HG02884 (cell line): ENCODE results near the gene LRRC27.
A peak's percentile ranks its signal among the peaks of the same experiment; 100 is the strongest.
"Not testable (repeated sequence)": the region's sequence is repeated elsewhere in the genome, so short reads cannot be mapped to it uniquely, and the experiment has no call there.

Experiments
- ATAC-seq: cut with Tn5 transposase; IDR thresholded peaks from one replicate; pipeline ENCODE4 v1.9.1; 2021; ENCODE audit warnings: mild to moderate bottlenecking, moderate library complexity; ENCODE audit not compliant: unreplicated experiment

Gene LRRC27

DNA sequence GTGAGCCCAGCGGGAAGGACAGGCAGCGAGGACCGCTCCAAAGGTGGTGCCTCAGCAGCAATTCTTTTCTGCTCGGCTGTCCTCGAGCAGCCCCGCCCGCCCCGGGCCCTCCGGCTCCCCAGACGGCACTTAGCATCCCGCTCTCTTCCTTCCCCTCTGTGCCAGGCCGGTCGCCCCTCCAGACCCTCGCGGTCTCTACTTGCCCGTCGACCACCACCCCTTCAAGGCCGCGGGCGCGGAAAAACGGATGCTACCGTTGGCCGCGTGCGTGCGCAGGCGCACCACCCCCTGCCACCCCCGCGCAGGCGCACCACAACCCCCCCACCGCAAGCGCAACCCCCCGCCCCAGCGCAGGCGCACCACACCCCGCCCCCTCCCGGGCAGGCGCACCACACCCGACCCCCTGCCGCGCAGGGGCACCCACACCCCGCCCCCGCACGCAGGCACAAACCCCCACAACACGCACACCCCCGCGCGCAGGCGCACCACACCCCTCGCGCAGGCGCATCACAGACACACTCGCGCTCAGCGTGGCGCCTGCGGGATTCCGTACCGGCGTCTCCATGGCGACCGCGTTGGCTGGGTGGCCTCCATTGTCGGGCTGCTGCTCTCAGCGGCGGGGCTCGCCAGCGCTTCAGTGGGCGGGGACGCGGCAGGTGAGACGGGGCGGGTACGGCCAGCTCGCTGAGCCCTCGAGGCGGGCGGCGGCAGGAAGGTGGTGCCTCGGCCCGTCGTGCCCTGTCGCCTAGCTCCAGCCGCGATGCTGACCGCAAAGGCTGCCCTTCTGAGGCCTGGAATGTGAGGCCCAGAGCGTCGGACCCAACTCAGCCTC lies at the start of gene LRRC27:
LRRC27 (plus strand) TSS at position 593 of the 832 bp plus-strand sequence. CDS start 1,332 bp downstream, outside the sequence.
- ATAC-seq, result peak; percentile 51

DNA sequence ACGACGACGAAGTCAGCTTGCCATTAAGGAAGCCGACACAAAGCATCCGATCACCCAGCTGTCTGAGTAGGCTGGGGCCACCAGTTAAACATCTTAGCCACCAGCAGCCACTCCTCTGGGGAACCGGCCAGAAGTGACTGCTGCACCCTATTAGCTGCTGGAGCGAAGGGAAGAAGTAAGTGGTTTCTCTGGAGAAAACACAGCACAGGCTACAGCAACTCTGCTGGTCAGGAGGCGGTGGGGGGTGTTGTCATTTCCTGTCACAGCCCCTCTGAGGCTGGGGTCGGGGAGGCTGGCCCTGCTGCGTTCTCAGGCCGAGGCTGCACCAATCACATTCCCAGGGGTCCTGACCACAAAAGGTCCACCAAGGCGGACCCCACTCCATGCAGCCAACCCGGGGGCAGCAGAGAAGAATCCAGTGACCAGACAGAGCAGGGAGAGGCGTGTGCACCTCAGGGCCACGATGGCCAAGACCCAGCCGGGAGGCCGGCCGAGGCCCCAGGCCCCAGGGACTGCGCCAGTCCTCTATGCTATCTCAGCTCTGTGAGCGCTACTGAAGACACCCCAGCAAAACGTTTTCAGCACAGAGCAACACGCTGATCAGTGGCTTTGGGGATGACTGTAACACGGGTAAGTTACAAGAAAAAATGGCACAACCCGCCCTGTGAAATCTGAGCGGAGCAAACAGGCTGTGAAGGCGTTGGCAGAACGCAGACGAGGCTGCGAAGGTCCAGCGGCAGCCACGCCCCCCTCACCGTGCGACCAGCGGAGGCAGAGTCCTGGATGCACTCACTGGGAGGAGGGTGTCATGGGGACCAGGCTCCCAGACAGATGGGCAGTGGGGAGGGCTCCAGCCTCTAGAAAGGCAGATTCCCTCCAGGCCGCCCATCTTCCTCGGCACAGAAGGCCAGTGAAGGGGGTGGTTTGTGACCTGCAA lies 49.1 kb upstream of the LRRC27 start:
- no peak for ATAC-seq

DNA sequence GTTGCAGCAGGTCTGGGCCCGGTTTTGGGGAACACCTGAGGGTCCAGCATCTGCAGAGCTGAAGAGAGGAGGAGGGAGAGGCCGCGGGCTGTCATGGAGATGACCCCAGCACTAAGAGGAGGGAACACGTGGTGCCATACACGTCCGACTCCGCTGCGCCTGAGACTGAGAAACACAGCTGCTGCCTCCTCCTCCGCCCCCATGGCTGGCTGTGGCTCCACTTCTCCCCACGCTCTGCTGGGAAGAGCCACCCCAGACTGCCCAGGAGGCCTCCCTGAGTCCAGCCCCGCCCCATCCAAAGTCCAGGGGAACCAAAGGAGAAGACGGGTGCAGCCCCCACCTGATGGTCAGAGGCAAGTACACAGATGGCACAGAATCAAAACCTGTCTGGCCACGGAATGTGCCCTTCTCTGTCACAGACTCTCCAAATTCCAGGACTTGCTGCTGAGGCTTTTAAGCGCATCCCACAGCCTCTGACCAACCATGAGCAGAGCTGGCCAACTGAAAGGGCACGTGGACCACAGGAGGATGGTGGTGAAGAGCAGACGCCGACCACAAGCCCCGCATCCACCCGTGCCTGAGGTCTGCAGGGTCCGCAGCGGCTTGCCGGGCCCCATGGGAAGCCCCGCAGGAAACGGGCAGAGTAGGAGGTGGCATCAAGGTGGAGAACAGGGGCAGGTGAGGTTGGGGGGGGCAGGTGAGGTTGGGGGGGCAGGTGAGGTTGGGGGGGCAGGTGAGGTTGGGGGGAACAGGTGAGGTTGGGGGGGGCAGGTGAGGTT lies 48.2 kb upstream of the LRRC27 start:
- no peak for ATAC-seq

DNA sequence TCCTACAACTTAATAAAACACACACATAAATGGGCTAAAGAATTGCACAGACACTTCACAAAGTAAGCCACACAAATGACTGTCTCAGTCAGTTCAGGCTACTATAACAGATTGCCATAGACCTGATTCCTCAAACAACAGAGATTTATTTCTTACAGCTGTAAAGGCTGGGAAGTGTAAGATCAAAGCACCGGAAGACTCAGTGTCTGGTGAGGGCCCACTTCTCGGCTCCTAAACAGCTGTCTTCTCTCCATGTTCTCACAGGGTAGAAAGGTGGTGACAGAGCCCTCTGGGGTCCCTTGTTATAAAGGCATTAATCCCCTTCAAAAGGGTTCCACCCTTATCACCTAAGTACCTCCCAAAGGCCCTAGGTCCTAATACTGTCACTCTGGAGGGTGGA lies 42.6 kb upstream of the LRRC27 start:
- no peak for ATAC-seq

DNA sequence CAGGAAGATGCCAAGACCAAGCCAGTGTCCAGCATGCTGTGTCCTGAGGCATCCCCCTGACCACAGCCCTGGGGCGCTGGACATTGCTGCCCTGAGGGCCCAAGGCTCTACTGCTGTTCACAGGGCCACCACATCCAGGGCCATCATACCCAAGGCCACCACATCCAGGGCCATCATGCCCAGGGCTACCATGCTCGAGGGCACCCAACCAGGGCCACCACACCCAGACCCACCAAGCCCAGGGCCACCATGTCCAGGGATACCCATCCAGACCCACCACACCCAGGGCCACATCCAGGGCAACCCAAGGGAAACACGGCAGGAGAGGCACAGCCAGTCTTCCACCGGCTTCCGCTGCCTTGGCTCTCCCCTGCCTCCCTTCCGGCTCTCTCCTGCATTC lies 41.4 kb upstream of the LRRC27 start:
- ATAC-seq, result no peak

DNA sequence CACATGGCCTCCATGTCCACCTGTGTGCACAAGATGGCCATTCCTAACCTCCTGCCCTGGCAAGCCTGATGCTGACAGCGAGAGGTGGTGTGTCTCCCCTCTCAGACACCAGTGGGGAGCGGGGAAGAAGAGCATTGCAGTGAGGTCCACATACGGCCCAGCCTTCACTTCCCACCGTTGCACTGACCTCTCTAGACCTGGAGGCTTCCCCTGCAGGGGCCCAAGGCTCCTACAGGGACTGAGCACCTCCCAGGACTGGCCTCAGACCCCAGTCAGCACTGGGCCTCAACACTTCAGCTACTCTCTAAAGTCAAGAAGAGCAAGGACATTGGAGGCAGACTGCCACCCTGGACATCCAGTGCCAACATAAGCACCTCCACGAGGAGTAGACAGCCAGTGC lies 40.2 kb upstream of the LRRC27 start:
- ATAC-seq, result no peak

DNA sequence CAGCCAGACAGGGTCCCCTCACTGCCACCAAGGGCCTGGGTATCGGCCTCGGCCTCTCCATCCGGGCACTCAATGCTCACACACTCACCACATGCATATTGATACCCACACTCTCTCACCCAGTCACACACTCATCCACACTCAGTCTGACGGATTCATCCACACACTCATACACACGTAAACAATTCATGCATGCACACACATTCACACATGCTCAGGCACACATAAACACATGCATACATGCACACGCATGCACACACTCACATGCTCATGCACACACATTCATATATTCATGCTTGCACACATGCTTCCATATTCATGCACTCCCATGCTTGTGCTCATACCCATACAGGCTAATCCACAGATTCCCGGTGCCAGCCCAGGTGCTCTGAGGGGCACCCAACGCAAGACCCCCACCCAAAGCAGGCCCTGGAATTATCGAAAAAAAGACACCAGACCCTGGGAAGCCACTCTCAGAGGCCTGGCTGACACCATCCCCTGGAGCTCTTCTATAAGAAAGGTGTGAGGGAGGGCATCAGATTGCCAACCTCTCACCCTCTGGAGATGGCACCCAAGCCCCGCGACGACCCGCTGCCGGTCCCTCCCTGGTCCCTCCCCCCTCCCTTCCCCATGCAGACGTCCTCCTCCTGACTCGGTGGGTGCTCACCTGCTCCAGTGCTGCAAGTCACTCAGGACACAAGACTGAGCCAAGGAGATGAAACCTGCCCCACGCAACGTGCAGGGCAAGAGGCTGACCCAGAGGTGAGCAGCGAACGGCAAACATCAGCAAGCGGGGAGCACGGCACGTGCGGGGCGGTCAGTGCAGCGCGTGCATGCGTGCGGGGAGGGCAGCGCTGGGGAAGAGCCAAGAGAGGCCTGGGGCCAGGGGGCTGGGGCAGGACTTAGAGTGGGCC lies 39.4 kb upstream of the LRRC27 start:
- ATAC-seq, result no peak

DNA sequence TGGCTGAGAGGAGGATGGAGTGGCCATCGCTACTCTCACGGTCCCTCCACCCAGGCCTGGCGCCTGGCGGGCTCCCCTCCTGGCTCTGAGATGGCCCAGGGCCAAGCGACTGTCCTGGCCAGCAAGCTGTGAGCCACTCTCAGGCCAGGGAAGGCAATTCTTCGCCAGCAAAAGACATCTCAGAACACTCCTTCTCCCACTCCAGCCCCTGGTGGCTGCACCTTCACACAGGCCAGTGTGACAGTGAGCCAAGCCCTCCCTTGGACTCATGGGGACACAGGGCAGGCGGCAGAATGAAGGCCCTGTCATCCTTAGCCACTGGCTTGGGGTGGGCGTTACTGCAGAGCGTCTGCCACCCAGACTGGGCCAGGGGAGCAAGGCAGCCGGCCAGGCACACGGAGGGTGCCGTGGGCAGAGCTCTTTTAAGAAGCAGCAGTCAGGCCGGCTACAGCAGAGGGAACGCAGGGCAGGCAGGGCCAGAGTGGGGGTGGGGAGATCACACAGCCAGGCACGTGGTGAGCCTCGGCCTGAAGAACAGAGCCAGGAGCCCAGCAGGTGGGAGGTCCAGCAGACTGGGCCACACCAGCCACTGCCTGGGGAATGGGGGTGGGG lies 38.7 kb upstream of the LRRC27 start:
- ATAC-seq, result no peak

DNA sequence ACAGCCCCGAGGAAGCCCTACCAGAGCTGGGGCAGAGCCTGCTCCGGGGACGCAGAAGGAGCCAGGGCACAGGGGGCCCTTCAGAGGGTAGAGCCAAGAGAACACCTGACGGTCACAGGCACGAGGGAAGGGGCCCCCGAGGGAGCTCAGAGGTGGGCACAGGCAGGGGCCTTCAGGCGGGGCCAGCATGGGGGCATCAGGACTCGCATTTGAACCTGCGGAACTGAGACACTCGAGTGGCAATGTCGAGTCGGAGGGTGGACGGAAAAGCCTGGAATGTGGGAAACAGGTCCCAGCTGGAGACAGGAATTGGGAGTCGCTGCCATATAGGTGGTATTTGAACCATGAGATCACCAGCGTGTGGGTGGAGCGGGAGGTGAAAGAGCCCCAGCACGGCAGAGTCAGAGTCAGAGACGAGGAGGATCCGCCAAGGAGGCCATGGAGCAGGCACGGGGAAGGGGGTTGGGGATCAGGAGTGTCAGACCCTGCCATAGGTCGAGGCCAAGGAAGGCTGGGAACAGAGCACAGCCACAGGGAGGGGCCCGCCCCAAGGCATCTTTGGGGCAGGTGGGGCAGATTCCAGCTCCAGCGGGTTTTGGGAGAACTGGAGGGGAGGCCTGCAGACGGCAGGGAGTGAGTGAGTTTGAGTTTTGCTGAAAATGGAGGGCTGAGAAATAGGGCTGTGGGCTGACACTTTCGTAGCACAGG lies 38.0 kb upstream of the LRRC27 start:
- no peak for ATAC-seq

DNA sequence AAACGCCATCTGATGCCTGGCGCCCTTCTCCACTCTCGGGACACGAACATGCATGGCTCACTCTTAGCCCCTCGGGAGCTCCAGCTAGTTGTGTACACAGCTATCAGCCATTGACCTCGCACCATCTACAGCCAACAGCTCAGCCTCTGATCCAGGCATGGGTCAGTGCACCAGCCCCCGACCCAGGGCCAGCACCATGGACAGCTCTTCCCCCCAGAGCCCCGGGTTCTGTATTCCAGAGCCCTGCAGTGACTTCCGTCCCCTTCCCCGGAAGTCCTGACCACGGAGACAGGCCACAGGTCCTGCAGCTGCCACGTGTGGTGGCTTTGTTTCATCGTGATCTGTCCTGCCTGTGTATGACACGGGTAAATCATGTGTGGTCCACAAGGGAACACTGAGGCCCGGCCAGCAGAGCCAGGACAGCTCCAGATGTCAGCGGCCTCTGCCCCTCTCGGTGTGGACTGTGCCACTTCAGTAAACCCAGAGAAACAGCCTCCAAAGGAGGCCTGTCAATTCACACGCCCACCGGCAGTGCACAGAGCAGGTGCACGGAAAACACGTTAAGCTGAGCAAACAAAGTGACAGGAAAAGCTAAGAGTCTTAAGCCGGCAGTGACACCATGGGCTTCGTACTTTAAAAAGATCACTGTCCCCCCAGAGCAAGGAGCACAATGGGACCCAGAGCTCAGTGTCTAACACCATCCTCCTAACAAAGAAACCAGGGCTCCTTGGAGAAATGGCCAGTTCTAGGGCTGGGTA lies 37.3 kb upstream of the LRRC27 start:
- no peak for ATAC-seq

DNA sequence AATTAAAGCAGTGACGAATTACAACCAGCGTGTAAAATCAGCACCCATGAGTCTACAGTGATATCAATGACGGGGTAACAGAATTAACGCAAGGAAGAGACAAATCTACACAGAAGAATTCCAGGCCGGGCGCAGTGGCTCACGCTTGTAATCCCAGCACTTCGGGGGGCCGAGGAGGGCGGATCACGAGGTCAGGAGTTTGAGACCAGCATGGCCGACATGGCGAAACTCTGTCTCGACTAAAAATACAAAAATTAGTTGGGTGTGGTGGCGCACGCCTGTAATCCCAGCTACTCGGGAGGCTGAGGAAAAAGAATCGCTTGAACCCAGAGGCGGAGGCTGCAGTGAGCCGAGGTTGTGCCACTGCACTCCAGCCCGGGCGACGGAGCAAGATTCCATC lies 36.5 kb upstream of the LRRC27 start:
- not testable (repeated sequence) for ATAC-seq

DNA sequence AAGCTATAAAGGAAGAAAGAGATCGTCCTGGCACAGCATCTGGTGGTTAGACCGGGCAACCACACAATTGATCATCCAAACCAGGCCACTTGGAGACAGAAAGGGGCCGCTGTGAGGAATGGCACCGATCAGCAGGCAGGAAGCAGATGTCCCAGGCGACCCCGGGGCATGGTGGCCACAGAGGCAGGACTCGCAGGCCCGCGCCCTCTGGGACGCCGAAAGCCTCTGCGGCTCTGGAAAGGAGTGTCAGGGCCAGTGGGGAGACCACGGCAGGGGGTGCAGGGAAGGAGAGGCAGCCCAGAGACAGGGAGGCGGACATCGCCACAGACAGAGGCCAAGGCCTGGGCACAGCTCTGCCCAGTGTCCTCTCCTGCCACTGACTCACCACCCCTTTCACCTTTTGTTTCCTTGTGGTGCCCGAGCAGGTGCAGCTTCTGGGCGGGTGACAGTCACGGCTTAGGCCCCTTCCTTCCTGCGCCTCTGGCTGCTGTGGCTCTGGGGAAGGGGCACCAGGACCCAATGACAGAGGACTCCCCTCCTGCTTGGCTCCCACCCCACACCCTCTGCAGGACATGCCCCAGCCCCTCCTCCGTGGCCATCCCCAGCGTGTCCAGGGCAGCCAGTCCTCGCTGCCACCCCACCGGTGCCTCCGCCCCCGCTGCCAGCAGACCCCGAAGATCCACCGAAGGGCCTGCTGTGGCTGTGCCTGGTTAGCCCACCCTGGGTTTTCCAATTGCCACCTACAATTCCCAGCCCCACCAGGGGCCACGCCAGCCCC lies 35.1 kb upstream of the LRRC27 start:
- no peak for ATAC-seq

DNA sequence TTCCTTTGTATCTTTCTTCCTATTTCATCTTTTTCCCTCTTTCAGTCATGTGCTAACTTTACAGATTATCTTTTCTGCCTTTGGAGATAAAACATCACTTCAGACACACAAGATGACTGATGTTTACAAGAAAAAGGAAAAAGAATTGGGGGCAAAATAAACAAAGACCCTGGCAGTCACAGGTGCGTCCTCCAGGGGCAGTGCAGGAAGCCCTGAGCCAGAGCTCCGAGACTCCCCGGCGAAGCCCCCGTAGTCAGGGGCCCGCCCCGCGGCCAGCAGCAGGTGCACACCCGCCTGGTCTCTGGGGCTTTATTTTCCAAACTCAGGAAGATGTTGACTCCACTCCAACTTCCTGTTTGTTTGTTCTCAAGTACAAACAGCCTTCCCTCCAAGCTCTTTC lies 34.5 kb upstream of the LRRC27 start:
- ATAC-seq, result no peak

DNA sequence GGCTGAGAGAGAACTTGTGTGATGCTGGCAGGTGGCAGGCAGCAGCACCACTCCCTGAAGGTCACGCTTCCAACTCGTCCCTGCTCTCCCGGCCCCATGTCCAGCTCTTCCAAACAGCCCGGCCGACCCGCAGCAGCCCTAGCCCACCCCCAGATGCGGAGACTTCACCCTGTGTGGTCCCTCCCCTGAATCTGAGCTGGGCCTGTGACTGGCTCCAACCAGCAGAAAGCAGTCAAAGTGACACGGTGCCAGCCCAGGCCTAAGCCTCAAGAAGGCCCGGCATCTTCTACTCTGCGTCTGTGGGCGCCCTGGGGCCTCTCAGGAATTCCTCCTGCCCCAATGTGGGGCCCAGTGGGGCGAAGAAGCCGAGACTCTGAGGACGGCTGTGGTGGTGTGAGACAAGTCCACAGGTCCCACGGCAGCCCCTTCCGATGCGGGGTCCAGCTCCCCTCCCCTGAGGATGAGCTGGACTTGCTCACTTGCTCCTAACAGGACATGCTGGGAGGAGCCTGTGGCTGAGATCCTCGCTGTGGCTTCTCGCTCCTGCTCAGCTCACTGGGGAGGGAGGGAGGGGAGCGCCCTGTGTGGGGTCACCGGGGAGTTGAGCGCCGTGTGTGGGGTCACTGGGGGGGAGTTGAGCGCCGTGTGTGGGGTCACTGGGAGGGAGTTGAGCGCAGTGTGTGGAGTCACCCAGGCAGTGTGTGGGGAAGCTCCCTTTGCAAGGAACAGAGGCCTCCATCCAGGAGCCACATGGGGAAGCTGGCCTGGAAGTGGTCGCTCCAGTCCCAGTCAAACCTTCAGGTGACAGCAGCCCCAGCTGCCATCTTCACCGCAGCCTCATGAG lies 33.7 kb upstream of the LRRC27 start:
- no peak for ATAC-seq

DNA sequence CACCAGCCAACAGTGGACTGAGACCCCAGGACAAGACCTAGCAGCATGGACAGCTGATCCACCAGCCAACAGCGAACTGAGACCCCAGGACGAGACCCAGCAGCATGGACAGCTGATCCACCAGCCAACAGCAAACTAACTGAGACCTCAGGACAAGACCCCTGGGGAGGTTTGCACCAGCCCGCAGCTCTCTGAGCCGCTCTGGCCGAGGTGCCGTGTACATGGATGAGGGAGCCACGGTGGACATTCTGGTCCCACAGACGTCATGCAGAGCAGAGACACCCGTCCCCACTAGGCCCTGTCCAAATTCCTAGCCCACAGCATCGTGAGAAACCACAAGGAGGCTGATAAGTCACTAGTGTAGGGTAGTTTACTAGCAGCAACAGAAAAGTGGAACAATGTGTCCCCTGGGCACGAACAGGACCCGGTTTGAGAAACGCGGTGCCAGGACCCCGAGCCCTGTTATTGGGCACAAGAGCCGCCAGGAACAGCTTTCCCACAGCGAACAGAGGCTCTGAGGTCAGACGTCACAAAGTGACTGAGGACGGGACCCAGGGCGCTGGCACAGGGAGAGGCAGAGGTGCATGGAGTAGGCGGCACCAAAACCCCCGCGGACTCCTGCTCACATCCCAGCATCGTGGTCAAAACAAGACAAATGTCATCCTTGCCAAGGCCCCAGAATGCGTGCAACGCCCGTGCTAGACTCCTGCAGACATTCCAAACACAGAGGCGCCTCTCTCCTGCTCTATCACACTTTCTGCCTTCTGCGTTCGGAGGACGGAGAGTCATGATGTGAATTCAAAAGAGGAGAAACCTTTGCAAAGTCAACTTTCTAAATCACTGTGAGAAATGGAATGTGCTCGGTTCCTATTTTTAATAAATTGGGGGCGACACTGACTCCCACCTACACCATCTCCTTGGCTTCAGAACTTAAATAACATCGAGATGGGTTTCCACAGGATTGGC lies 32.3 kb upstream of the LRRC27 start:
- ATAC-seq, result no peak
